HepG2 (cell line): ENCODE measurements around the gene FANCG. TPM values are rescaled to one million over a fixed set of nuclear protein-coding genes. Genes with fewer than 3 reads are reported as not detected.

ENCODE experiments used
- GATA4 ChIP-seq: sonication (generic); IDR thresholded peaks from 2 replicates; pipeline ENCODE4 v1.6.1; 2016; ENCODE audit warnings: antibody characterized with exemption, low read depth, borderline replicate concordance
- HES4 ChIP-seq: sonication (generic); formaldehyde crosslinking; IDR thresholded peaks from 2 replicates; pipeline ENCODE4 v1.9.0; 2021; ENCODE audit warnings: mild to moderate bottlenecking, missing genetic modification reagents, borderline replicate concordance
- HMGXB4 ChIP-seq, 2 experiments: sonication (generic) in 1 of 2; formaldehyde crosslinking in 1 of 2; IDR thresholded peaks; 2 replicates each; pipeline versions ENCODE4 v1.4.0 to v1.6.1; 2018 to 2020; ENCODE audit warnings: missing genetic modification reagents in 2 of 2, borderline replicate concordance in 1 of 2, low read depth in 1 of 2, mild to moderate bottlenecking in 1 of 2, missing biosample characterization in 1 of 2
- MIER3 ChIP-seq: IDR thresholded peaks from 2 replicates; pipeline ENCODE4 v1.6.1; 2016; ENCODE audit warnings: missing compliant biosample characterization, borderline replicate concordance
- PHF20 ChIP-seq: sonication (generic); formaldehyde crosslinking; IDR thresholded peaks from 2 replicates; pipeline ENCODE4 v1.5.0; 2020; ENCODE audit warnings: mild to moderate bottlenecking, missing genetic modification reagents
- POGZ ChIP-seq: sonication (generic); formaldehyde crosslinking; IDR thresholded peaks from 2 replicates; pipeline ENCODE4 v1.4.0; 2020; ENCODE audit warnings: mild to moderate bottlenecking, missing genetic modification reagents
- POLR2AphosphoS5 ChIP-seq: IDR thresholded peaks from 2 replicates; pipeline ENCODE4 v1.6.1; 2012; ENCODE audit warnings: low read depth, low read length
- PTBP1 ChIP-seq: fragments of 200-400 bp; formaldehyde crosslinking; IDR thresholded peaks from 2 replicates; pipeline ENCODE4 v1.6.1; 2018; ENCODE audit warnings: low read length, low read depth; ENCODE audit not compliant: poor library complexity, severe bottlenecking
- RFX3 ChIP-seq: IDR thresholded peaks from 2 replicates; pipeline ENCODE4 v1.6.1; 2016; ENCODE audit warnings: missing biosample characterization, missing genetic modification reagents
- SMARCC2 ChIP-seq: fragments of 450-650 bp; IDR thresholded peaks from 2 replicates; pipeline ENCODE4 v1.6.1; 2017; ENCODE audit warnings: antibody characterized with exemption, mild to moderate bottlenecking
- TAF1 ChIP-seq: sonication (generic); formaldehyde crosslinking; IDR thresholded peaks from 2 replicates; pipeline ENCODE4 v1.4.0; 2020; ENCODE audit warnings: missing genetic modification reagents
- XRCC5 ChIP-seq: fragments of 200-400 bp; formaldehyde crosslinking; optimal IDR thresholded peaks from 2 replicates; pipeline ENCODE3; 2017; ENCODE audit warnings: mild to moderate bottlenecking, low read length
- ZNF550 ChIP-seq: sonication (generic); formaldehyde crosslinking; IDR thresholded peaks from 2 replicates; pipeline ENCODE4 v1.4.0; 2020; ENCODE audit warnings: mild to moderate bottlenecking, missing genetic modification reagents, borderline replicate concordance
- ZNF574 ChIP-seq: sonication (generic); formaldehyde crosslinking; IDR thresholded peaks from 2 replicates; pipeline ENCODE4 v1.4.0; 2020; ENCODE audit warnings: missing genetic modification reagents
- ZNF670 ChIP-seq: sonication (generic); formaldehyde crosslinking; IDR thresholded peaks from 2 replicates; pipeline ENCODE4 v1.8.0; 2022; ENCODE audit warnings: mild to moderate bottlenecking, missing genetic modification reagents, borderline replicate concordance
- ZNF782 ChIP-seq: sonication (generic); formaldehyde crosslinking; IDR thresholded peaks from 2 replicates; pipeline ENCODE4 v1.4.0; 2020; ENCODE audit warnings: missing genetic modification reagents, mild to moderate bottlenecking, borderline replicate concordance
- ZSCAN21 ChIP-seq: sonication (generic); formaldehyde crosslinking; IDR thresholded peaks from 2 replicates; pipeline ENCODE4 v1.8.0; 2022; ENCODE audit warnings: mild to moderate bottlenecking, missing genetic modification reagents, moderate library complexity, borderline replicate concordance
- polyA plus RNA-seq, 8 experiments: library from polyadenylated mRNA; depleted of rRNA in 3 of 8; stranded (reverse) in 7 of 8; unstranded in 1 of 8; fragments of >200 nt; fragmentation: Illumina TruSeq in 4 of 8; extraction: Trizol in 4 of 8; gene quantifications; 2 replicates each; pipeline versions ENCODE4 v1.2.1 to v1.2.3, GENCODE V29; 2011 to 2016; ENCODE audit warnings: low read depth in 4 of 8, missing spikeins in 1 of 8, mixed read lengths in 1 of 8; ENCODE audit not compliant: insufficient read depth in 1 of 8
- total RNA-seq, 5 experiments: library from RNA; depleted of rRNA; stranded (reverse); fragments of >200 nt; fragmentation: Illumina TruSeq; extraction: Trizol; gene quantifications; 2 replicates each; pipeline ENCODE4 v1.2.3, GENCODE V29; 2016; ENCODE audit warnings: low read depth in 1 of 5

Gene FANCG
- total and polyA plus RNA-seq, 2 of the 13 experiments (the other 11 are each of a cell fraction or from before 2014, with no cell fraction given) = 14.4 to 45.1 TPM

GRCh38 chr9:35072461-35073278 is 7.1 kb downstream of the FANCG start, which contains the start of gene VCP (continued):
- TF ChIP-seq MIER3 (CRISPR knock-in tag) (peak; percentile 39; the same call in 1 of the 2 replicates), ZNF574 (CRISPR knock-in tag) (peak; percentile 16; the same call in 1 of the 2 replicates), ZNF550 (no peak), SMARCC2 (no peak), PHF20 (peak; percentile 16; the same call in 1 of the 2 replicates), ZNF782 (CRISPR knock-in tag) (no peak), ZSCAN21 (CRISPR knock-in tag) (peak; percentile 49; the same call in 1 of the 2 replicates), TAF1 (CRISPR knock-in tag) (peak; percentile 84), PTBP1 (no peak), HES4 (no peak; the same call in 1 of the 2 replicates), POGZ (CRISPR knock-in tag) (peak; percentile 65; the same call in 1 of the 2 replicates), POLR2AphosphoS5 (peak; percentile 88), GATA4 (no peak), ZNF670 (CRISPR knock-in tag) (no peak; the same call in 1 of the 2 replicates), HMGXB4 (CRISPR knock-in tag; IDR thresholded peaks at IDR 0.05; ENCODE audit: borderline replicate concordance in 1 of 2, low read depth in 1 of 2) (peak; percentile 7 to 78; a peak in 3 of 4 replicates), XRCC5 (no peak), RFX3 (CRISPR knock-in tag) (peak; percentile 68; the same call in 1 of the 2 replicates)
